Lung (tissue), 12 donors: ENCODE results near the gene HRG. TPM values are rescaled to one million over a fixed set of nuclear protein-coding genes. Genes with fewer than 3 reads are reported as not detected.

ENCODE experiments used
- ATAC-seq: fragments of 200-7000 bp; cut with Tn5 transposase; one replicate; pipeline ENCODE4 v1.9.1; 2020; ENCODE audit warnings: moderate number of reproducible peaks; ENCODE audit not compliant: insufficient read depth, low FRiP score
- DNase-seq, 3 donors: peaks; one replicate each; pipeline ENCODE4 v3.0.0-alpha.2; 2013 to 2017
- H3K27ac ChIP-seq, 2 donors: one replicate each; pipeline ENCODE4 v1.5.1; 2013; ENCODE audit warnings: mild to moderate bottlenecking in 2 of 2, moderate library complexity in 2 of 2, control low read depth in 1 of 2, inconsistent platforms in 1 of 2, low read depth in 1 of 2, low read length in 1 of 2
- H3K27me3 ChIP-seq, 3 donors: one replicate each; pipeline ENCODE4 v1.5.1; 2013; ENCODE audit warnings: low read length in 2 of 3; ENCODE audit not compliant: control insufficient read depth in 3 of 3, insufficient read depth in 3 of 3
- H3K36me3 ChIP-seq, 4 donors: one replicate each; pipeline ENCODE4 v1.5.1; 2013; ENCODE audit warnings: low read length in 4 of 4, mild to moderate bottlenecking in 1 of 4, moderate library complexity in 1 of 4; ENCODE audit not compliant: control insufficient read depth in 4 of 4, insufficient read depth in 4 of 4
- H3K4me1 ChIP-seq, 5 donors: one replicate each; pipeline ENCODE4 v1.5.1; 2013; ENCODE audit warnings: low read length in 5 of 5, mild to moderate bottlenecking in 2 of 5, moderate library complexity in 1 of 5; ENCODE audit not compliant: control insufficient read depth in 5 of 5, insufficient read depth in 5 of 5
- H3K4me3 ChIP-seq: one replicate; pipeline ENCODE4 v1.5.1; 2013; ENCODE audit warnings: mild to moderate bottlenecking, control low read depth, moderate library complexity
- H3K9ac ChIP-seq, 2 donors: one replicate each; pipeline ENCODE4 v1.5.1; 2013; ENCODE audit warnings: low read length in 2 of 2, control low read depth in 1 of 2; ENCODE audit not compliant: insufficient read depth in 1 of 2
- H3K9me3 ChIP-seq, 4 donors: one replicate each; pipeline ENCODE4 v1.5.1; 2013; ENCODE audit warnings: low read length in 3 of 4, mild to moderate bottlenecking in 1 of 4, moderate library complexity in 1 of 4; ENCODE audit not compliant: control insufficient read depth in 4 of 4, insufficient read depth in 3 of 4
- CTCF ChIP-seq: IDR thresholded peaks from 2 replicates; pipeline ENCODE4 v1.5.1; 2012; ENCODE audit warnings: mild to moderate bottlenecking; ENCODE audit errors: control extremely low read depth, extremely low read depth
- WGBS, 2 donors: extraction: QIAGEN DNeasy Blood & Tissue Kit; methylation state at CpG; one replicate each; pipeline ENCODE4 v1.1.7; 2013; 5-methylcytosine and 5-hydroxymethylcytosine counted together
- polyA plus RNA-seq, 2 donors: library from polyadenylated mRNA; stranded (reverse); fragments of 200-250 nt; gene quantifications; one replicate each; pipeline ENCODE4 v1.2.1, GENCODE V29; 2013
- total RNA-seq, 2 donors: library from RNA; depleted of rRNA in 1 of 2; stranded (reverse); fragments of >200 nt in 1 of 2; gene quantifications; one replicate each; pipeline ENCODE4 v1.2.1, GENCODE V29; 2014 to 2021
- donor health status: control.
- donor health status: control.
- donor health status: Bipolar disorder and iron deficiency.
- donor health status: healthy.
- donor health status: DM: yes; HTN: yes; CAD: no.

Gene HRG
- total and polyA plus RNA-seq, 4 donors: 0.15 TPM; not detected in 3

GRCh38 chr3:186621894-186622650 lies 43.7 kb upstream of the HRG start:
- no peak overlapping the region for H3K27ac ChIP-seq
- no peak for DNase-seq
- peaks cover 0 to 1% (median 0%) of the 10 kb centered on the region in 3 donors for H3K27me3 ChIP-seq
- H3K4me3 ChIP-seq: no peak overlapping the region
- no peak for ATAC-seq
- TF ChIP-seq CTCF: no peak
- no peaks in the 10 kb centered on the region for H3K36me3 ChIP-seq
- H3K9me3 ChIP-seq: peaks cover 0 to 3% (median 0%) of the 10 kb centered on the region in 4 donors
- 84 to 89% methylated on average over 7 of the region's 7 CpGs for WGBS, 2 donors
- no peaks in the 10 kb centered on the region for H3K4me1 ChIP-seq
- H3K9ac ChIP-seq: no peak overlapping the region

GRCh38 chr3:186622651-186623310 lies 43.0 kb upstream of the HRG start:
- Histone ChIP-seq H3K9ac (no peak overlapping the region), H3K9me3 (peaks cover 0 to 3% (median 0%) of the 10 kb centered on the region in 4 donors), H3K27me3 (peaks cover 0 to 3% (median 0%) of the 10 kb centered on the region in 3 donors), H3K36me3 (no peaks in the 10 kb centered on the region), H3K4me3 (no peak overlapping the region), H3K4me1 (no peaks in the 10 kb centered on the region), H3K27ac (no peak overlapping the region)
- TF ChIP-seq CTCF: no peak
- ATAC-seq (no peak), DNase-seq (no peak)
- 50 to 67% methylated on average over 2 of the region's 2 CpGs for WGBS, 2 donors

DNA sequence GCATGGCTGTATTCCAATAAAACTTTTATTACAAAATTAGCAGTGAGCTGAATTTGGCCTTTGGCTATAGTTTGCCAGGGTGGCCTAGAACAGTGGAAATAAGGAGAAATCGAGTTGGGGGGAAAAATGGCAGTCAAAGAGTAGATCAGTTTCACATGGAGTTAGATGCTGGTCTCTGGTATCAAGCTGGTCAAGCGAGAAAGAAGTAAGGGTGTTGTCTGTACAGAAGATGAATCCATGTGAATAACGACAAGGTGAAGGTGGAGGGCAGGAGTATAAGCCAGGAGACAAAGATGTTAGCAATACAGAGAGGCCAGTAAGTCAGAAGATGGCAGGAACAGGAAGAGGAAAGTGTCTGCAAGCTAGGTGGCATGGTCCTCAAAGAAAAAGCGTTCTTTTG lies 41.2 kb upstream of the HRG start:
- peaks cover 0 to 3% (median 0%) of the 10 kb centered on the region in 4 donors for H3K9me3 ChIP-seq
- WGBS, 2 donors: 74 to 86% methylated on average over 4 of the region's 4 CpGs
- no peak overlapping the region for H3K27ac ChIP-seq
- H3K36me3 ChIP-seq: no peaks in the 10 kb centered on the region
- TF ChIP-seq CTCF: no peak
- no peaks in the 10 kb centered on the region for H3K4me1 ChIP-seq
- no peak overlapping the region for H3K9ac ChIP-seq
- ATAC-seq (no peak), DNase-seq (no peak)
- H3K27me3 ChIP-seq: peaks cover 0 to 5% (median 0%) of the 10 kb centered on the region in 3 donors
- no peak overlapping the region for H3K4me3 ChIP-seq
